ENCODE data around the gene DDX10.

DNA sequence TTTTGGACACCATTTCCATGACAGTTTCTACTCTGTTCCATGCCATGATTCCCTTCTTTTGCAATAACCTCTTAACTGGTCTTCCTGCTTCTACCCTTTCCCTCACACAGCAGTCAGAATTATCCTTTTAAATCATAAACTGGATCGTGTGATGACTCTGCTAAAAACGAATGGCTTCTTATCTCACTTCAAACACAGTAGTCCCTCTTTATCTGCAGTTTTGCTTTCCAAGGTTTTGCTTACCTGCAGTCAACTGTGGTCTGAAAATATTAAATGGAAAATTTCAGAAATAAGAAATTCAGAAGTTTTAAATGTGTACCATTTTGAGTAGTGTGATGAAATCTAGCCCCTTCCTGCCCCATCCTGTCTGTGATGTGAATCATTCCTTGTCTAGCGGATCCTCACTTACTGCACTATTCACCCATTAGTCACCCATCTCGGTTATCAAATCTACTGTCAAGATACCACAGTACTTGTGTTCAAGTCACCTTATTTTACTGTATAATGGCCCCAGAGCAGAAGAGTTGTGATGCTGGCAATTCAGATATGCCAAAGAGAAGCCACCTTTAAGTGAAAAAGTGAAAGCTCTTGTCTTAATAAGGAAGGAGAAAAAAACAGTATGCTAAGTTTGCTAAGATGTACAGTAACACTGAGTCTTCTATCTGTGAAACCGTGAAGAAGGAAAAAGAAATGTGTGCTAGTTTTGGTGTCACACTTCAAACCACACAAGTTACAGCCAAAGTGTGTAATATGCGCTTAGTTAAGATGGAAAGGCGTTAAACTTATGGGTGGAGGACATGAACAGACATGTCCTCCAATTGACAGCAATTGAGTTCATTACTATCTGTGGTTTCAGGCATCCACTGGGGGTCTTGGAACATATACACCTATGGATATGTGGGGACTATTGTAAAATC is 283.0 kb downstream of the DDX10 start:
- TF ChIP-seq, protein P1, sequence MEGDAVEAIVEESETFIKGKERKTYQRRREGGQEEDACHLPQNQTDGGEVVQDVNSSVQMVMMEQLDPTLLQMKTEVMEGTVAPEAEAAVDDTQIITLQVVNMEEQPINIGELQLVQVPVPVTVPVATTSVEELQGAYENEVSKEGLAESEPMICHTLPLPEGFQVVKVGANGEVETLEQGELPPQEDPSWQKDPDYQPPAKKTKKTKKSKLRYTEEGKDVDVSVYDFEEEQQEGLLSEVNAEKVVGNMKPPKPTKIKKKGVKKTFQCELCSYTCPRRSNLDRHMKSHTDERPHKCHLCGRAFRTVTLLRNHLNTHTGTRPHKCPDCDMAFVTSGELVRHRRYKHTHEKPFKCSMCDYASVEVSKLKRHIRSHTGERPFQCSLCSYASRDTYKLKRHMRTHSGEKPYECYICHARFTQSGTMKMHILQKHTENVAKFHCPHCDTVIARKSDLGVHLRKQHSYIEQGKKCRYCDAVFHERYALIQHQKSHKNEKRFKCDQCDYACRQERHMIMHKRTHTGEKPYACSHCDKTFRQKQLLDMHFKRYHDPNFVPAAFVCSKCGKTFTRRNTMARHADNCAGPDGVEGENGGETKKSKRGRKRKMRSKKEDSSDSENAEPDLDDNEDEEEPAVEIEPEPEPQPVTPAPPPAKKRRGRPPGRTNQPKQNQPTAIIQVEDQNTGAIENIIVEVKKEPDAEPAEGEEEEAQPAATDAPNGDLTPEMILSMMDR (optimal IDR thresholded peaks at IDR 0.05 in 1 of 3, IDR thresholded peaks at IDR 0.05 in 1 of 3, conservative IDR thresholded peaks at IDR 0.05 in 1 of 3; ENCODE audit: extremely low read depth in 1 of 3, insufficient read depth in 2 of 3, low read length in 3 of 3): no peak
- TF ChIP-seq EZH2 (IDR thresholded peaks at IDR 0.05; ENCODE audit: low read length): no peak
